ENCODE data around the gene GSDMA. TPM values are rescaled to one million over a fixed set of nuclear protein-coding genes. Genes with fewer than 3 reads are reported as not detected.
A peak's percentile ranks its signal among the peaks of the same experiment; 100 is the strongest.

GSDMA gene
- total RNA-seq, 1 donor from 2014 or later, result not detected

GRCh38 chr17:39960524-39961041, 2.2 kb upstream of the GSDMA start:
- DNase-seq, result no peak

- DNase-seq, result no peak
Observed at GRCh38 chr17:39963829-39964228, 1.0 kb downstream of the GSDMA start.

- DNase-seq, result peak; percentile 27
Observed at GRCh38 chr17:39965017-39965699, 2.4 kb downstream of the GSDMA start.

GRCh38 chr17:39966771-39967170, 4.0 kb downstream of the GSDMA start:
- DNase-seq, result no peak

- no peak for DNase-seq
Observed at GRCh38 chr17:39968761-39969160, 6.0 kb downstream of the GSDMA start.

- no peak for DNase-seq
Observed at GRCh38 chr17:39969375-39969774, 6.6 kb downstream of the GSDMA start.

GRCh38 chr17:39970157-39970692, 7.4 kb downstream of the GSDMA start:
- DNase-seq, result no peak

GRCh38 chr17:39971076-39971603, 8.3 kb downstream of the GSDMA start:
- DNase-seq, result no peak

- no peak for DNase-seq
Observed at GRCh38 chr17:39972271-39972670, 9.5 kb downstream of the GSDMA start.

GRCh38 chr17:39973496-39973895, 10.7 kb downstream of the GSDMA start:
- DNase-seq, result no peak

- DNase-seq, result no peak
Observed at GRCh38 chr17:39974433-39974832, 11.6 kb downstream of the GSDMA start.

- no peak for DNase-seq
Observed at GRCh38 chr17:39975801-39976200, 13.0 kb downstream of the GSDMA start.

- DNase-seq, result no peak
Observed at GRCh38 chr17:39979016-39979670, 16.3 kb downstream of the GSDMA start.

GRCh38 chr17:39979893-39980350, 17.1 kb downstream of the GSDMA start:
- DNase-seq, result no peak

- DNase-seq, result peak; percentile 100
Observed at GRCh38 chr17:39980351-39981206, 17.8 kb downstream of the GSDMA start, which contains the start of gene PSMD3. PSMD3 (plus strand) TSS chr17:39980807; CDS start chr17:39980971, 164 bp downstream.

GRCh38 chr17:39981207-39981741, 18.5 kb downstream of the GSDMA start:
- DNase-seq, result no peak

GRCh38 chr17:39981766-39982375, 19.1 kb downstream of the GSDMA start:
- no peak for DNase-seq

- no peak for DNase-seq
Observed at GRCh38 chr17:39988206-39988810, 25.5 kb downstream of the GSDMA start.

GRCh38 chr17:39994448-39994847, 31.6 kb downstream of the GSDMA start:
- no peak for DNase-seq

GRCh38 chr17:39995438-39995837, 32.6 kb downstream of the GSDMA start:
- DNase-seq, result no peak

- no peak for DNase-seq
Observed at GRCh38 chr17:39996162-39996561, 33.4 kb downstream of the GSDMA start.

Data from tongue (tissue), 2 donors.